ENCODE results near the gene VPS26B.
"Not testable (repeated sequence)": the region's sequence is repeated elsewhere in the genome, so short reads cannot be mapped to it uniquely, and the experiment has no call there.

VPS26B gene

GRCh38 chr11:134258577-134258976, 34.1 kb downstream of the VPS26B start:
- no peak for DNase-seq

DNA sequence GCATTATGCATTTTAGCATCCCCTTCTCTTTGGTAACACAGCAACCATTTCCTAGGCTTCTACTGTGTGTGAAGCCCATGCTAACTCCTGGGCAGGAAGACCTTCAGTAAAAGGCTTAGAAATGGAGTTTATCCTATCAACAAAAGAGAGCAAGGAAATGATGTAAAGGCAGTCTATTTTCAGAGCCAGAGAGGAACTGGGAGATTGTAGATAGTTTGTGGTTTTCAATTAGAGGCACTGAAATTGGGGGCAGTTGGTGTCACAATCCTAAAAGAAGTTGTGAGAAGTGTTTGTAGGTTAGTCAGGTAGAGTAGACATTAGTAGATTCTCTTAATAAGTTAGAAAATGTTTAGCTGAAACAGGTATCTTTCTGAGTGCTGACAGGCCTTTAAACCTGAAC, 36.0 kb downstream of the VPS26B start:
- DNase-seq: no peak

- DNase-seq: no peak
Observed at GRCh38 chr11:134260983-134261382, 36.5 kb downstream of the VPS26B start.

DNA sequence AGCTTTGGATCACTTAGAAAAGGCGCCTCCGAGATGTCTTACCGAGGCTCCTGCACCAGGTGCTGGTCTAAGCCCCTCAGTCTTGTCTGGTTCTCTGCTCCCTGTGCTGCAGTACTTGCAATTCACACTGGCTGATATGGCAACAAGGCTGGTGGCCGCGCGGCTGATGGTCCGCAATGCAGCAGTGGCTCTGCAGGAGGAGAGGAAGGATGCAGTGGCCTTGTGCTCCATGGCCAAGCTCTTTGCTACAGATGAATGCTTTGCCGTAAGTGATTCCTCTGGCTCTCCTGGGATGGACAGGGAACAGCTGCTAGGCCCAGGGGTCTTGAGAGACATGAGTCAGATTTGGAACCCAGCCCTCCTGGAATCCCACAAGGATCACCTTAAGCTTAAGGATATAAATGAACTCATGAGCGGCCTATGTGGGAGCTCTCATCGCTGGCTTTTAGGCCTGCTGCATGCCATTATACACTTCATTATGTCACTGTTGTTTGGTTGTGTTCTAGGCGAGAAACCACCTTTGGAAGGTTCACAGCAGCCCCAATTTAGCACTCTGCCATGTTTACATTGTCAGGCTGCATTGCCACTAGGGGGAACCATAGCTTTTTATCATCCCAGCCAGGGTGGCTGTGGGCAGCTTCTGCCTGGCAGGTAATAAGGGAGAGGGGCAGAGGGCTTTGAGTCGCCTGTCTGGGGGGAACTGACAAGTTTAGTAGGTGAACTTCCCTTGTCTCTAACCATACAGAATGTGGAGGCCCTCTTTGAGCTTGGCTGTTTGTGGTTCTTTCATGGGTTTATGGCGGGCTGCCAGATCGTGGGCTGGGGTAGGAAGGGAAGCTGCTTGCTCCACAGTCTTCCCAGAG, 37.4 kb downstream of the VPS26B start:
- peak in 3 of 4 experiments; percentile 17 to 33 (median 19) for DNase-seq

DNA sequence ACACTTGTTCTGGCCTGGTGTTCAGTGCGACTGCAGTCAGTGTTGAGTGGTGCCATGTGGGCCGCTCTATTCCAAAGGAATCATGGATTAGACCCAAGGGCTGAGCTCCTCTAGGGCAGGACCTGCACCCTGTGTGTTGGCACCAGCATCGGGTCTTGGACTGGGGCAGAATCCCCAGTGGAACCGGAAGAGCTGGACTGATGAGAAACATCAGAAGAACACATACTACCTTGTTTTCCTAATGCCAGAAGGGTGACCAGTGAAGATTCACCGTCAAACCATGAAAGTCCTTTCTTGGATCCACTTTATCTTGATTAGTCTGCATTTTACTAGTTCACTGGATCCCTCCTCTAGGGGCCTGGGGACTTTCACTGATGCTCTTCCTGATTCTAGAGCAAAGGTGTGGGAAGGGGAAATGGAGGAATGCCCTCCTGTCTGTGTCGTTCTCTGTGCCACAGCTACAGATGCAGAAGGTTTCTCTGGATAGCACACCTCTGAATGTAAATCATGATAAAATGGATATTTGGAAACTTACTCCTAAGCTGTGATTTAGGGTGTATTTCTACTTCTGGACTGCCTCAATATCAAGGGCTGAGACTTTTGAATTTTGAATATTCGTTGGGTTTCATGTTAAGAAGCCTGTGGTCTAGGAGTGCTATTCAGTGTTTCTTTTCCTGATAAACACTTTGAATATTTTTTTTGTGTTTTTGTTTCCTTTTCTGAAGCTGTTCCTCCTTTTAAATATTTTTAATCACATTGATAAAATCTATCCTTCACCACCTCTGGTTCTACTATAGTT, 40.7 kb downstream of the VPS26B start:
- DNase-seq: no peak

DNA sequence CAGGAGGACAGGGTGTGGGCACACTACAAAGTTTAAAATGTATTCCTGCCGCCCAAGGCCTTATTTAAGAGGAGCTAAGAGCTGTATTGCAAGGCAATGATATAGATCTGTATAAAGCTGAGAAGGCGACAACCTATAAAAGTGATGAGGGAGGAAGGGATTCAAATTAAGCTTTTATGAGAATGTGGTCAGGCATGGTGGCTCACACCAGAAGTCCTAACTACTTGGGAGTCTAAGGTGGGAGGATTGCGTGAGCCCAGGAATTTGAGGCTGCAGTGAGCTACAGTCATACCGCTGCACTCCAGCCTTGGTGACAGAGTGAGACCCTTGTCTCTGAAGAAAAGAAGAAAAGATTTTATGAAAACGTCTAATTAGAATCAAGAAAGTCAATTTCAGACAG, 42.0 kb downstream of the VPS26B start:
- DNase-seq: no peak

DNA sequence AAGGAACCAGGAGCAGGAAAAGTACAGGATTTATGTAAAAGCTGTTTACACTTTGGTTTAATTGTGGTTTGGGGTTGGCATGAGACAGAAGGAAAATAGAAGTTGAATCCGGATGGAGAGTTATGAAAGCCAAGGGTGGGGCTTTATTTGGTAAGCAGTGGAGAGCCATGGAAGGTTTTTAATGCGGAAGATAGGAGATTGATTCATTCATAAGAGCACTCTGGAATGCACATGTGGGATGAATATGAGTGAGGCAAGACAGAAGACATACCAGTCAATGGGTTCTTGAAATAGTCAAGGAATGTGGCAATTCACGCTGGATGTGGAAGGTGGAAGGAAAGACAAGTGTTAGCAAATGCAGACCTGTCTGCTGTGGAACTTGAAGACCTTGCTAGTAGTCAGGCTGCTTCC, 42.4 kb downstream of the VPS26B start:
- peak in 3 of 4 experiments; percentile 32 to 67 (median 49) for DNase-seq

- DNase-seq: no peak
Observed at GRCh38 chr11:134267461-134267860, 43.0 kb downstream of the VPS26B start.

DNA sequence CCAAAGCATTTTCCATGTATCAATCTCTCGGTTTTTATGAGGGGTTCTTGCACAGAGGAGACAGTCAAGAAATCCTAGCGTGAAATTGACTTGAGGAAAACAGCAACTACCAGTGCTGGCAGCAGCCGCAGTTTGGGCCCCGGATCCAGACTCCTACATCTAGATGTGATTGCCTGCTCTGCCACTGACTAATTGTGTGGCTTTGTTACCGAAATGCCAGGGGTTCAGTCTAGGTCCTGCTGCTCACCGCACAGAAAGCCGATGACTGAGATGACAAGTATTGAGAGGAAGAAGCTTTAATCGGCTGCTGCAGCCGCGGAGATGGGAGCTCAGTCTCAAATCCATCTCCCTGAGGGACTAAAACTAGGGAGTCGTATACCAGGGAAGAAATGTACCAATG, 43.5 kb downstream of the VPS26B start:
- no peak for DNase-seq

GRCh38 chr11:134270250-134270714, 45.8 kb downstream of the VPS26B start:
- no peak for DNase-seq

DNA sequence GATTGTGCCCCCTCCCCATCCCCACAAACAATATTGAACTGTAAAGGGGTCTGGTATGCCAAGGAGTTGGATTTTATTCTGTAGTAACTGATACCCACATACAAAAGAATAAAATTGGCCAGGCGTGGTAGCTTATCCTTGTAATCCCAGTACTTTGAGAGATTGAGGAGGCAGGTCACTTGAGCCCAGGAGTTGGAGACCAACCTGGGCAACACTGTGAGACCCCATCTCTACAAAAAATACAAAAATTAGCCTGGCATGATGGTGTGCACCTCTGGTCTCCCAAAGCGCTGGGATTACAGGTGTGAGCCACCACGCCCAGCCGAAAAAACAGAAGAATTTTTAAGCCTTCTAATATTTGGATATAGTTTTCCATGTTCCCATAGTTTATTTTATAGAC, 47.5 kb downstream of the VPS26B start:
- no peak for DNase-seq

DNA sequence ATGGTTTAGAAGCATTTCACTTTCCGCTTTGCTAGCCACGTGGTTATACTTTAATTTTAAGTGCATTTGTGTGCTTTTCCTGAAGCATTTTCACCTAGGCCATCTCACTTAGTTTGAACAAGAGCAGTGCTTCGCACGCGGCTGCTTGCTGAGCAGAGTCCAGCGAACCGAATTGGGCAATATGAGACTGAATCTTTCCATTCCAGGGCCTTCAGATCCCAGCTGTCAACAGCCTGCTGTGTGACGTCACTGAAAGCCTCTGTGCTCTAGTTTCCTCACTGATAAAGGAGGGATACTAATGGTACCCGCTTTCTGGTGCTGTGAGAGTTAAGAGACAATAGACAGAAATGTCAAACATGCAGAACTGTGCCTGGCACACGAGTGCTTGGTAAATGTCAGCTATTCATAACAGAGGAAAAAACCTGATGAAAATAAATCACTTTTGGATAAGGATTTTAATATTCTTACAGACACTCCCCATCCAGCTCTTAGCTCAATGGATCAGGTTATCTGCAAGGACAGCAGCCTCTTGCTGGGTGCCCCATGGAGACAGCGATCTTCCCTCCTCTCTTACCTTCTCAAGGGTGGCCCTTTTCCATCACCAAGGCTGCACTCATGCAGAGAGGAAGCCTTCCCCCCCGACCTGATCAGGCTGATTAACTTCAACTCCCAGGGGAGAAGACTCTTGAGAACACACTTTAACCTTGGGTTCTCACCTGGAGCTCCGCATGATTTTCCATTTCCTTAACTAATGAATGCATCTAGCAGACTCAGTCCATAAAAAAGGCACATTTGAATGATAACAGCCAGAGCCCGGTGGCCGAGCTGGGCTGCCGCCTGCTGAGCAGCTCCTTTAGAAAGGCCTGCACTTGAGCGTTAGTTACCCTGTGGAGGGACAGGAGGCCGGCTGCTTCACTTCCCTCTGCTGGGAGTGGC, 48.2 kb downstream of the VPS26B start:
- DNase-seq: no peak

DNA sequence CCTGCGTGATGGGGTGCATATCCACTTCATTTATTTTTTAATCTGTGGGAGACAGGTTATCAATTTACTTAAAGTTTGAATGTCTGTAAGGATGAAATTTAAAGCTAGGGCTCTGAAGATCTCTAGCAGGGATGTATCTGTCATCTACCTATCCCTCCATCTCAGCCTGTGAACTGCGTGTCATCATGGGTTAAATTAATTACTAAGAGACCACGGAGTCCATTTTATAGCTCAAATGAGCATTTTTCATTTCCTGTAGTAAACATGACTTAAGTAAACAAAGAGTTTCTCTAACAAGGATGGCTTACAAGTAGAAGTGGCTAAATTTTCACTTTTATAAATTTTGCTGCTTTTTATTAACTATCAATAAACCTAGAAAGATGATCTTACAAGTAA, 48.8 kb downstream of the VPS26B start:
- DNase-seq: no peak

DNA sequence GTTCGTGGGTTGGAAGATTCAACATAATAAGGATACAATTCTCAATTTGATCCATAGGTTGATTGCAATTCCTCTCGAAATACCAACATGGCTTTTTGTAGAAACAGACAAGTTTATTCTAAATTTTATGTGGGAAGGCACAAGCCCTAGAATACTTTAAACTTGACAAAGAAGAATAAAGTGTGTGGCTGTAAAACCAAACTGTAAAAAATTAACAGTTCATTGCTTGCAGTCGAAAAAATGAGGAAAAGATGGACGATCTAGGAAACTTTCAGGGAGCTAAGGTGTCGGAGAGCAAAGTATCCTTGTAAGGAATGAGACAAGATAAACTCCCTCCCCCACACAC, 50.7 kb downstream of the VPS26B start:
- DNase-seq: no peak

- peak; percentile 22 to 70 (median 50) for DNase-seq
Observed at GRCh38 chr11:134275534-134276395, 51.3 kb downstream of the VPS26B start, which contains the start of gene GLB1L3. Gene GLB1L3, plus strand, starts transcription at chr11:134276379. Its CDS starts 362 bp downstream, at chr11:134276741.

DNA sequence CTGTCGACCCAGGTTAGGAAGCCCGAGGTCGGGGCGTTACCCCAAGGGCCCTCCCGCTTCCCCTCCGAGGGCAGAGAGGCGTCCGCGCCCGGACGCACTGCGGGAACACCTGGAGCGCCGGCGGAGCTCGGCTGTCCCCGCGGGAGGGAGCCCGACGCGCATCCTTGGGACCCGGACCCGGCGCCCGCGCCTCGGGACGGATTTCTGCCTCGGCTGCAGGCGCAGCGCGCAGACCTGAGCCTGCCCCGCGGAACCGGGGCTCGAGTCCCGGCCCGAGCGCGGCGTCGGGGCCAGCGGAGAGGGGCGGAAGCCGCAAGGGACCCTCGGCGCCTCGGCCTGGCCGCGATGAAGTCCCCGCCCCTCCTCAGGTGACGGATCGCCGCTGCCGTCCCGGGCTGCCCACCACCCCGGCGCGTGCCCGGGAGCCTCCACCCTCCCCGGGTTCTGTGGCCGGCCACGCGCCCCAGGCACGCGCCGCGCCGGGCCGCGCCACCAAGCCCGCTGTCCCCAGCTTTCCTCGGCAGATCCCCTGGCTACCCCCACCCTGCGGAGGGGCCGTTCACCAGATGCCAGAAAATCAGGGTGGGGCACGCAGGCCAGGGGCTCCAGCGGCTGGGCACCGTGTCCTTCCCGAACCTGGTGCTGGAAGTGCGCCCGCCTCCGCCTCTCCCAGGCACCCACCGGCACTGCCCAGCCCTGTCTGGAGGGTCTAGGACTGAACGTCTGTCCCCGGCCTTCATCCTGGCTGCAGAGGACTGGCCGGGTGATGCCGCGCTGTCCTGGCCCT, 52.1 kb downstream of the VPS26B start:
- no peak for DNase-seq

- no peak for DNase-seq
Observed at GRCh38 chr11:134277183-134278001, 52.9 kb downstream of the VPS26B start.

DNA sequence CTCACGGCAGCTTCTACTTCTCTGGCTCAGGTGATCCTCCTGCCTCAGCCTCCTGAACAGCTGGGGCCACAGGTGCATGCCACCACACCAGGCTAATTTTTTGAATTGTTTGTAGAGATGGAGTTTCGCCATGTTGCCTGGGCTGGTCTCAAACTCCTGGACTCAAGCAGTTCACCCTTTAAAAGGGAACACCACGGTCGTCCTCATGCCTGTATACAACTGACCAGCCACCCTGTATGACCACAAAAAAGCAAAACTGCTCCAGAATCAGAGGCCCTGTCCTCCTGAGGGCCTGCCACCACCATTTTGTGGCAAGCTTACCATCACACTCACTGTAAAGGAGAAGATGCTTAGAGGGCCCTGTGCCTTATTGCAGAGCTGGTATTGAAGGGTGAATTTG, 53.9 kb downstream of the VPS26B start:
- DNase-seq: no peak

DNA sequence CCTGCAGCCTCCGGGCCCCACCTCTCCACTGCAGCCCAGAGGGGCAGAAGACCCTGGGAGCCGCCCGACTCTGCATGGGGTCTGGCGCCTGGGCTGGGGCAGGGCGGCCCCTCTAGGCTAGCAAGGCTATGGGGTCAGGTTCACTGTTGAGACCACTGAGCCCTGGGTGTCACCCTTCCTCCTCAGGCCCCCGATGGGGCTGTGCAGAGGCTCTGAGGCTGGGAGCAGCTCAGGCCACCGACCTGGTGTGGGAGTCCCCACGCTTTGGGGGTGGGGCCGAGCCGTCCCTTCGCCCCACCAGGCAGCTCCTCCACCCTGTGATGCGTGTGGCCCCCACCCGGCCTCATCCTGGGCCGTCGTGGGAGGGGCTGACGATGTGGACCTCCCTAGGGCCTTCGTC, 57.2 kb downstream of the VPS26B start:
- DNase-seq: not testable (repeated sequence)
